Lung (tissue), 12 donors: ENCODE results near the gene SEC23IP. TPM values are rescaled to one million over a fixed set of nuclear protein-coding genes. Genes with fewer than 3 reads are reported as not detected.
A peak's percentile ranks its signal among the peaks of the same experiment; 100 is the strongest.

ENCODE experiments used
- ATAC-seq: fragments of 200-7000 bp; cut with Tn5 transposase; one replicate; pipeline ENCODE4 v1.9.1; 2020; ENCODE audit warnings: moderate number of reproducible peaks; ENCODE audit not compliant: insufficient read depth, low FRiP score
- DNase-seq, 3 donors: peaks; one replicate each; pipeline ENCODE4 v3.0.0-alpha.2; 2013 to 2017
- H3K27ac ChIP-seq, 2 donors: one replicate each; pipeline ENCODE4 v1.5.1; 2013; ENCODE audit warnings: mild to moderate bottlenecking in 2 of 2, moderate library complexity in 2 of 2, control low read depth in 1 of 2, inconsistent platforms in 1 of 2, low read depth in 1 of 2, low read length in 1 of 2
- H3K27me3 ChIP-seq, 3 donors: one replicate each; pipeline ENCODE4 v1.5.1; 2013; ENCODE audit warnings: low read length in 2 of 3; ENCODE audit not compliant: control insufficient read depth in 3 of 3, insufficient read depth in 3 of 3
- H3K36me3 ChIP-seq, 4 donors: one replicate each; pipeline ENCODE4 v1.5.1; 2013; ENCODE audit warnings: low read length in 4 of 4, mild to moderate bottlenecking in 1 of 4, moderate library complexity in 1 of 4; ENCODE audit not compliant: control insufficient read depth in 4 of 4, insufficient read depth in 4 of 4
- H3K4me1 ChIP-seq, 5 donors: one replicate each; pipeline ENCODE4 v1.5.1; 2013; ENCODE audit warnings: low read length in 5 of 5, mild to moderate bottlenecking in 2 of 5, moderate library complexity in 1 of 5; ENCODE audit not compliant: control insufficient read depth in 5 of 5, insufficient read depth in 5 of 5
- H3K4me3 ChIP-seq: one replicate; pipeline ENCODE4 v1.5.1; 2013; ENCODE audit warnings: mild to moderate bottlenecking, control low read depth, moderate library complexity
- H3K9ac ChIP-seq, 2 donors: one replicate each; pipeline ENCODE4 v1.5.1; 2013; ENCODE audit warnings: low read length in 2 of 2, control low read depth in 1 of 2; ENCODE audit not compliant: insufficient read depth in 1 of 2
- H3K9me3 ChIP-seq, 4 donors: one replicate each; pipeline ENCODE4 v1.5.1; 2013; ENCODE audit warnings: low read length in 3 of 4, mild to moderate bottlenecking in 1 of 4, moderate library complexity in 1 of 4; ENCODE audit not compliant: control insufficient read depth in 4 of 4, insufficient read depth in 3 of 4
- CTCF ChIP-seq: IDR thresholded peaks from 2 replicates; pipeline ENCODE4 v1.5.1; 2012; ENCODE audit warnings: mild to moderate bottlenecking; ENCODE audit errors: control extremely low read depth, extremely low read depth
- WGBS, 2 donors: extraction: QIAGEN DNeasy Blood & Tissue Kit; methylation state at CpG; one replicate each; pipeline ENCODE4 v1.1.7; 2013; 5-methylcytosine and 5-hydroxymethylcytosine counted together
- polyA plus RNA-seq, 2 donors: library from polyadenylated mRNA; stranded (reverse); fragments of 200-250 nt; gene quantifications; one replicate each; pipeline ENCODE4 v1.2.1, GENCODE V29; 2013
- total RNA-seq, 2 donors: library from RNA; depleted of rRNA in 1 of 2; stranded (reverse); fragments of >200 nt in 1 of 2; gene quantifications; one replicate each; pipeline ENCODE4 v1.2.1, GENCODE V29; 2014 to 2021
- donor health status: control.
- donor health status: control.
- donor health status: Bipolar disorder and iron deficiency.
- donor health status: healthy.
- donor health status: DM: yes; HTN: yes; CAD: no.

Gene SEC23IP
- total and polyA plus RNA-seq, 4 donors = 9.3 to 69.4 (median 30.1) TPM

GRCh38 chr10:119858063-119858462 lies 34.5 kb upstream of the SEC23IP start:
- H3K9ac ChIP-seq = no peak overlapping the region
- H3K9me3 ChIP-seq = no peaks in the 10 kb centered on the region
- no peak overlapping the region for H3K27ac ChIP-seq
- DNase-seq = no peak
- no peaks in the 10 kb centered on the region for H3K27me3 ChIP-seq
- no peak for TF ChIP-seq CTCF
- H3K4me3 ChIP-seq = no peak overlapping the region
- WGBS, 2 donors = 76 to 77% methylated on average over 1 of the region's 1 CpG
- H3K4me1 ChIP-seq = no peaks in the 10 kb centered on the region
- ATAC-seq = no peak
- peaks cover 9 to 15% (median 13%) of the 10 kb centered on the region in 4 donors for H3K36me3 ChIP-seq

- H3K27me3 ChIP-seq = no peaks in the 10 kb centered on the region
- no peak for ATAC-seq
- peak in 2 of 3 donors; percentile 43 to 65 for DNase-seq
Measured at GRCh38 chr10:119859420-119860258, 32.9 kb upstream of the SEC23IP start.

GRCh38 chr10:119860866-119861607 lies 31.5 kb upstream of the SEC23IP start:
- H3K9me3 ChIP-seq = no peaks in the 10 kb centered on the region
- H3K27ac ChIP-seq = no peak overlapping the region
- H3K4me1 ChIP-seq = peaks cover 0 to 2% (median 0%) of the 10 kb centered on the region in 5 donors
- H3K27me3 ChIP-seq = no peaks in the 10 kb centered on the region
- TF ChIP-seq CTCF = no peak
- H3K4me3 ChIP-seq = no peak overlapping the region
- 75 to 84% methylated on average over 7 of the region's 7 CpGs for WGBS, 2 donors
- no peak overlapping the region for H3K9ac ChIP-seq
- peaks cover 3 to 11% (median 5%) of the 10 kb centered on the region in 4 donors for H3K36me3 ChIP-seq
- ATAC-seq = no peak
- DNase-seq = no peak

More at GRCh38 chr10:119859420-119860258, 32.9 kb upstream of the SEC23IP start:
- H3K9ac ChIP-seq = no peak overlapping the region
- no peak overlapping the region for H3K4me3 ChIP-seq
- H3K27ac ChIP-seq = no peak overlapping the region
- no peaks in the 10 kb centered on the region for H3K9me3 ChIP-seq
- H3K4me1 ChIP-seq = no peaks in the 10 kb centered on the region
- TF ChIP-seq CTCF = peak; percentile 39
- peaks cover 0 to 7% (median 4%) of the 10 kb centered on the region in 4 donors for H3K36me3 ChIP-seq
- 82 to 90% methylated on average over 1 of the region's 1 CpG for WGBS, 2 donors
